Tibial nerve (tissue), 4 donors: Measurements from ENCODE around the gene ASB8. TPM values are rescaled to one million over a fixed set of nuclear protein-coding genes. Genes with fewer than 3 reads are reported as not detected.
"Not testable (repeated sequence)": the region's sequence is repeated elsewhere in the genome, so short reads cannot be mapped to it uniquely, and the experiment has no call there.

Experiments used
- DNase-seq, 2 donors: peaks; one replicate each; pipeline ENCODE4 v3.0.0-alpha.2; 2019; ENCODE audit warnings: low spot score in 2 of 2
- H3K27ac ChIP-seq, 4 donors: fragments of 200-600 bp; sonication (generic) in 3 of 4; one replicate each; pipeline ENCODE4 v1.5.1; 2017 to 2019; ENCODE audit warnings: mild to moderate bottlenecking in 1 of 4
- H3K27me3 ChIP-seq, 2 donors: fragments of 200-600 bp; sonication (generic) in 1 of 2; one replicate each; pipeline versions ENCODE4 v1.5.1 to v1.6.0; 2017 to 2019
- H3K36me3 ChIP-seq, 3 donors: fragments of 200-600 bp; sonication (generic); one replicate each; pipeline ENCODE4 v1.5.1; 2018 to 2019
- H3K4me1 ChIP-seq, 4 donors: fragments of 200-600 bp; sonication (generic) in 3 of 4; one replicate each; pipeline ENCODE4 v1.5.1; 2017 to 2019
- H3K4me3 ChIP-seq, 4 donors: fragments of 200-600 bp; sonication (generic) in 3 of 4; one replicate each; pipeline ENCODE4 v1.5.1; 2017 to 2019; ENCODE audit warnings: mild to moderate bottlenecking in 1 of 4, moderate library complexity in 1 of 4
- H3K9me3 ChIP-seq, 4 donors: fragments of 200-600 bp; sonication (generic) in 3 of 4; one replicate each; pipeline ENCODE4 v1.5.1; 2017 to 2019
- CTCF ChIP-seq, 5 experiments: fragments of 200-600 bp in 3 of 5; fragments of 450-650 bp in 2 of 5; sonication (generic) in 3 of 5; IDR thresholded peaks; one replicate each; pipeline ENCODE4 v1.5.1; 2016 to 2019; ENCODE audit warnings: antibody characterized with exemption in 5 of 5, mild to moderate bottlenecking in 3 of 5, moderate library complexity in 2 of 5
- EP300 ChIP-seq, 2 donors: sonication (generic); formaldehyde crosslinking; IDR thresholded peaks; one replicate each; pipeline ENCODE4 v1.6.1; 2017; ENCODE audit warnings: antibody characterized with exemption in 2 of 2, mild to moderate bottlenecking in 1 of 2
- POLR2A ChIP-seq, 2 donors: fragments of 450-650 bp; IDR thresholded peaks; one replicate each; pipeline ENCODE4 v1.6.1; 2017; ENCODE audit warnings: antibody characterized with exemption in 2 of 2, mild to moderate bottlenecking in 2 of 2, moderate library complexity in 2 of 2
- WGBS, 2 donors: methylation state at CpG; one replicate each; pipeline ENCODE4 v1.1.5; 2018; 5-methylcytosine and 5-hydroxymethylcytosine counted together
- total RNA-seq, 4 donors: library from RNA; depleted of rRNA; stranded (reverse); fragments of >200 nt; gene quantifications; one replicate each; pipeline ENCODE4 v1.1.0, GENCODE V29; 2016

The ASB8 gene
- total RNA-seq, 4 donors from 2014 or later, result 25.1 to 40.2 (median 28.2) TPM

- Histone ChIP-seq H3K4me3 (peak overlapping the region; percentile 77 to 94 (median 88)), H3K36me3 (peaks cover 0 to 10% (median 0%) of the 10 kb centered on the region in 3 donors), H3K27me3 (no peaks in the 10 kb centered on the region), H3K27ac (peak overlapping the region; percentile 82 to 94 (median 89)), H3K9me3 (no peaks in the 10 kb centered on the region), H3K4me1 (peaks cover 0 to 39% (median 8%) of the 10 kb centered on the region in 4 donors)
- TF ChIP-seq POLR2A (IDR thresholded peaks at IDR 0.05) (no peak), EP300 (IDR thresholded peaks at IDR 0.05) (no peak), CTCF (IDR thresholded peaks at IDR 0.05) (no peak)
- no peak for DNase-seq
- 62 to 68% methylated on average over 3 of the region's 3 CpGs for WGBS, 2 donors
These were observed 615 bp upstream of the ASB8 start for GRCh38 chr12:48157889-48158370.

GRCh38 chr12:48156652-48157017, 680 bp downstream of the ASB8 start:
- DNase-seq, result no peak
- 21 to 24% methylated on average over 8 of the region's 8 CpGs for WGBS, 2 donors
- Histone ChIP-seq H3K27ac (peak overlapping the region; percentile 82 to 94 (median 89)), H3K36me3 (peaks cover 0 to 21% (median 5%) of the 10 kb centered on the region in 3 donors), H3K4me3 (peak overlapping the region; percentile 77 to 94 (median 88)), H3K4me1 (peaks cover 0 to 39% (median 8%) of the 10 kb centered on the region in 4 donors), H3K27me3 (no peaks in the 10 kb centered on the region), H3K9me3 (no peaks in the 10 kb centered on the region)
- TF ChIP-seq EP300 (IDR thresholded peaks at IDR 0.05), result no peak
- no peak for TF ChIP-seq CTCF (IDR thresholded peaks at IDR 0.05)
- TF ChIP-seq POLR2A (IDR thresholded peaks at IDR 0.05), result no peak

- not testable (repeated sequence) for H3K4me3 ChIP-seq, H3K27ac ChIP-seq, H3K27me3 ChIP-seq, DNase-seq, H3K9me3 ChIP-seq
- peaks cover 0 to 30% (median 13%) of the 10 kb centered on the region in 3 donors for H3K36me3 ChIP-seq
- WGBS, 2 donors, result 93 to 98% methylated on average over 5 of the region's 5 CpGs
- H3K4me1 ChIP-seq, result peaks cover 0 to 39% (median 8%) of the 10 kb centered on the region in 4 donors
These were observed 1.5 kb downstream of the ASB8 start for GRCh38 chr12:48155786-48156185.

GRCh38 chr12:48151103-48151771, 6.1 kb downstream of the ASB8 start:
- H3K9me3 ChIP-seq, result no peaks in the 10 kb centered on the region
- H3K4me3 ChIP-seq, result no peak overlapping the region
- peaks cover 0 to 73% (median 26%) of the 10 kb centered on the region in 3 donors for H3K36me3 ChIP-seq
- no peaks in the 10 kb centered on the region for H3K27me3 ChIP-seq
- peaks cover 0 to 34% (median 3%) of the 10 kb centered on the region in 4 donors for H3K4me1 ChIP-seq
- no peak overlapping the region for H3K27ac ChIP-seq
- TF ChIP-seq EP300 (IDR thresholded peaks at IDR 0.05) (no peak), POLR2A (IDR thresholded peaks at IDR 0.05) (no peak), CTCF (IDR thresholded peaks at IDR 0.05) (no peak)
- no peak for DNase-seq
- 76% methylated on average over 2 of the region's 2 CpGs for WGBS, 2 donors

GRCh38 chr12:48145981-48146380, 11.3 kb downstream of the ASB8 start:
- WGBS, 2 donors, result 43 to 62% methylated on average over 1 of the region's 1 CpG
- H3K36me3 ChIP-seq, result peaks cover 0 to 97% (median 15%) of the 10 kb centered on the region in 3 donors

More at GRCh38 chr12:48145981-48146380, 11.3 kb downstream of the ASB8 start:
- H3K4me1 ChIP-seq, result peaks cover 0 to 7% (median 0%) of the 10 kb centered on the region in 4 donors
- no peak overlapping the region for H3K27ac ChIP-seq
- H3K9me3 ChIP-seq, result no peaks in the 10 kb centered on the region
- no peaks in the 10 kb centered on the region for H3K27me3 ChIP-seq
- no peak overlapping the region for H3K4me3 ChIP-seq
- no peak for DNase-seq
- TF ChIP-seq CTCF (IDR thresholded peaks at IDR 0.05) (no peak), EP300 (IDR thresholded peaks at IDR 0.05) (no peak), POLR2A (IDR thresholded peaks at IDR 0.05) (no peak)
